MM.1S (cell line): Measurements from ENCODE around the gene LCP2.
A peak's percentile ranks its signal among the peaks of the same experiment; 100 is the strongest.

Experiments
- DNase-seq: peaks from one replicate; pipeline ENCODE4 v3.0.0-alpha.2; 2015
- H2AFZ ChIP-seq: fragments of 300-600 bp; sonication (generic); 2 replicates; pipeline ENCODE4 v1.6.0; 2016; ENCODE audit warnings: antibody characterized with exemption, low read length
- H3F3A ChIP-seq: fragments of 300-600 bp; sonication (generic); 2 replicates; pipeline ENCODE4 v1.6.1; 2016; ENCODE audit warnings: mild to moderate bottlenecking, antibody characterized with exemption, low read length, moderate library complexity, mixed read lengths; ENCODE audit not compliant: insufficient read depth
- H3K27ac ChIP-seq: fragments of 300-600 bp; sonication (generic); 2 replicates; pipeline ENCODE4 v1.5.1; 2016; ENCODE audit warnings: mild to moderate bottlenecking, low read length
- H3K27me3 ChIP-seq: fragments of 300-600 bp; sonication (generic); replicated peaks from 2 replicates; pipeline ENCODE4 v1.6.0; 2016; ENCODE audit warnings: low read length; ENCODE audit not compliant: insufficient read depth
- H3K36me3 ChIP-seq: fragments of 300-600 bp; sonication (generic); replicated peaks from 2 replicates; pipeline ENCODE4 v1.6.1; 2016; ENCODE audit warnings: mild to moderate bottlenecking, low read length, mixed read lengths; ENCODE audit not compliant: insufficient read depth
- H3K4me1 ChIP-seq: fragments of 300-600 bp; sonication (generic); 2 replicates; pipeline ENCODE4 v1.6.1; 2016; ENCODE audit warnings: low read length, mixed read lengths
- H3K4me2 ChIP-seq: fragments of 300-600 bp; sonication (generic); 2 replicates; pipeline ENCODE4 v1.6.0; 2016; ENCODE audit warnings: low read depth, low read length
- H3K4me3 ChIP-seq: fragments of 300-600 bp; sonication (generic); 2 replicates; pipeline ENCODE4 v1.5.1; 2016; ENCODE audit warnings: low read length, mixed read lengths
- H3K79me2 ChIP-seq: fragments of 300-600 bp; sonication (generic); 2 replicates; pipeline ENCODE4 v1.6.1; 2016; ENCODE audit warnings: mixed run types, low read length, mixed read lengths
- H3K9ac ChIP-seq: fragments of 300-600 bp; sonication (generic); 2 replicates; pipeline ENCODE4 v1.6.1; 2016; ENCODE audit warnings: low read length, mixed read lengths
- H3K9me2 ChIP-seq: fragments of 300-600 bp; sonication (generic); replicated peaks from 2 replicates; pipeline ENCODE4 v1.6.1; 2016; ENCODE audit warnings: mild to moderate bottlenecking, low read length, mixed read lengths; ENCODE audit not compliant: insufficient read depth
- H3K9me3 ChIP-seq: fragments of 300-600 bp; sonication (generic); replicated peaks from 2 replicates; pipeline ENCODE4 v1.6.1; 2016; ENCODE audit warnings: mild to moderate bottlenecking, low read length, mixed read lengths; ENCODE audit not compliant: insufficient read depth
- H4K20me1 ChIP-seq: fragments of 300-600 bp; sonication (generic); 2 replicates; pipeline ENCODE4 v1.6.1; 2016; ENCODE audit warnings: mild to moderate bottlenecking, low read length, moderate library complexity, mixed read lengths; ENCODE audit not compliant: insufficient read depth
- CTCF ChIP-seq: fragments of 300-600 bp; sonication (generic); IDR thresholded peaks from 2 replicates; pipeline ENCODE4 v1.5.1; 2016; ENCODE audit warnings: antibody characterized with exemption, low read length, mixed read lengths
- EZH2 ChIP-seq: fragments of 300-600 bp; sonication (generic); optimal IDR thresholded peaks from 2 replicates; pipeline ENCODE3; 2017; ENCODE audit warnings: low read depth, mild to moderate bottlenecking, antibody characterized with exemption, low read length, mixed read lengths
- EZH2phosphoT487 ChIP-seq: fragments of 300-600 bp; sonication (generic); IDR thresholded peaks from 2 replicates; pipeline ENCODE4 v1.6.1; 2018; ENCODE audit warnings: antibody characterized with exemption, low read length

LCP2 gene

GRCh38 chr5:170283296-170283695, 14.3 kb downstream of the LCP2 start:
- Histone ChIP-seq H4K20me1 (no peaks in the 10 kb centered on the region), H3F3A (peaks cover 27% of the 10 kb centered on the region), H3K79me2 (peaks cover 80% of the 10 kb centered on the region), H3K4me2 (no peak overlapping the region), H3K9me2 (no peaks in the 10 kb centered on the region), H3K36me3 (peaks cover 27% of the 10 kb centered on the region), H3K4me1 (peaks cover 31% of the 10 kb centered on the region), H3K9ac (no peak overlapping the region), H3K27me3 (no peaks in the 10 kb centered on the region), H3K9me3 (no peaks in the 10 kb centered on the region), H2AFZ (no peak overlapping the region), H3K27ac (no peak overlapping the region), H3K4me3 (no peak overlapping the region)
- DNase-seq, result no peak
- TF ChIP-seq EZH2phosphoT487 (no peak), EZH2 (no peak), CTCF (no peak)

- H3K4me1 ChIP-seq, result peaks cover 60% of the 10 kb centered on the region
- no peaks in the 10 kb centered on the region for H4K20me1 ChIP-seq
- H2AFZ ChIP-seq, result no peak overlapping the region
- H3K27ac ChIP-seq, result peak overlapping the region; percentile 93
- peaks cover 67% of the 10 kb centered on the region for H3K79me2 ChIP-seq
- H3K4me2 ChIP-seq, result peak overlapping the region; percentile 83; the same call in 1 of the 2 replicates
- 0 out of 2 replicates have a peak overlapping the region, but pooled peaks have one; percentile 32 for H3K4me3 ChIP-seq
- H3F3A ChIP-seq, result peaks cover 43% of the 10 kb centered on the region
- DNase-seq, result no peak
- H3K9me3 ChIP-seq, result no peaks in the 10 kb centered on the region
- H3K36me3 ChIP-seq, result peaks cover 7% of the 10 kb centered on the region; the same call in 1 of the 2 replicates
- no peaks in the 10 kb centered on the region for H3K27me3 ChIP-seq
- TF ChIP-seq EZH2 (no peak), CTCF (no peak), EZH2phosphoT487 (no peak)
- H3K9me2 ChIP-seq, result no peaks in the 10 kb centered on the region
- H3K9ac ChIP-seq, result no peak overlapping the region
Observed at GRCh38 chr5:170280011-170280493, 17.5 kb downstream of the LCP2 start.

- Histone ChIP-seq H3K4me2 (peak overlapping the region; percentile 83), H3K4me3 (peak overlapping the region; percentile 32; the same call in 1 of the 2 replicates), H3K27me3 (no peaks in the 10 kb centered on the region), H3K4me1 (peaks cover 63% of the 10 kb centered on the region), H3K27ac (peak overlapping the region; percentile 93), H4K20me1 (no peaks in the 10 kb centered on the region), H3K36me3 (peaks cover 5% of the 10 kb centered on the region; the same call in 1 of the 2 replicates), H2AFZ (no peak overlapping the region), H3K79me2 (peaks cover 63% of the 10 kb centered on the region), H3K9me2 (no peaks in the 10 kb centered on the region), H3K9me3 (no peaks in the 10 kb centered on the region), H3K9ac (peak overlapping the region; percentile 55), H3F3A (peaks cover 43% of the 10 kb centered on the region)
- TF ChIP-seq CTCF (no peak), EZH2 (no peak), EZH2phosphoT487 (no peak)
- no peak for DNase-seq
Observed at GRCh38 chr5:170279459-170279817, 18.1 kb downstream of the LCP2 start.
